GM12891 (cell line): ENCODE measurements around the gene LSG1.

Source experiments
- DNase-seq: peaks from one replicate; pipeline ENCODE4 v3.0.0; 2011; ENCODE audit warnings: low spot score; ENCODE audit not compliant: insufficient read length
- FAIRE-seq: peaks from 2 replicates; lab custom pipeline; 2011; peaks lifted over from hg19 to GRCh38; lab: Jason Lieb, UNC
- PAX5 ChIP-seq: IDR thresholded peaks from 2 replicates; pipeline ENCODE4 v1.6.1; 2011; ENCODE audit warnings: low read length, moderate library complexity, mild to moderate bottlenecking; ENCODE audit not compliant: insufficient read depth, severe bottlenecking
- POLR2A ChIP-seq: IDR thresholded peaks from 2 replicates; pipeline ENCODE4 v1.6.1; 2011; ENCODE audit warnings: low read depth, low read length, control low read depth
- POLR2AphosphoS5 ChIP-seq: IDR thresholded peaks from 2 replicates; pipeline ENCODE4 v1.6.1; 2011; ENCODE audit warnings: low read depth, low read length, control low read depth
- POU2F2 ChIP-seq: IDR thresholded peaks from 2 replicates; pipeline ENCODE4 v1.6.1; 2011; ENCODE audit warnings: low read depth, mild to moderate bottlenecking, control low read depth, low read length, moderate library complexity
- SPI1 ChIP-seq: IDR thresholded peaks from 2 replicates; pipeline ENCODE4 v1.6.1; 2011; ENCODE audit warnings: low read depth, low read length, control low read depth
- TAF1 ChIP-seq: IDR thresholded peaks from 2 replicates; pipeline ENCODE4 v1.6.1; 2011; ENCODE audit warnings: low read depth, low read length, control low read depth

LSG1 gene

GRCh38 chr3:194711286-194711685 is 39.3 kb upstream of the LSG1 start:
- DNase-seq: no peak
- TF ChIP-seq POLR2A: no peak
- FAIRE-seq: no peak

- FAIRE-seq (no peak), DNase-seq (no peak)
- TF ChIP-seq POU2F2 (no peak), SPI1 (no peak)
Observed at GRCh38 chr3:194707147-194707540, 35.2 kb upstream of the LSG1 start.

DNA sequence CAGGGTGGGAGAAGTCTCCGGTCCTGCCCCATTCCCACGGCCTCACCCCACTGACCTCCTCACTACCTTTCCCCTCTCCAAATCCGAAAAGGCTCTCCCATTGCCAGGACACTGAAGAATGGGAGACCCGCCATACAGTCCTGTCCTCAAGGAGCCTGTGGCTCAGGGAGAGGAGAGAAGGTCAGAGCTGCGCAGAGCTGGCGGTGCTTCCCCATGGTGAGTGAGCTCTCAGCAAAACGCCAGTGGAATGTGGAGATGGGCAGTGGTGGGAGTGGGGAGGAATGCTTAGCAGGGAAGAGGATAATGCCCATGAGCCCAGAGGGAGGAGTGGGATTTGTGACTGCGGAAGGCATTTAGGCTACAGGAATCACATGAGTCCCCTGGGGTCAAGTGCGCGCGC is 33.8 kb upstream of the LSG1 start:
- FAIRE-seq (no peak), DNase-seq (no peak)
- no peak for TF ChIP-seq POU2F2
- no peak for TF ChIP-seq POLR2A
- TF ChIP-seq SPI1: no peak
- no peak for TF ChIP-seq TAF1
- no peak for TF ChIP-seq PAX5
- TF ChIP-seq POLR2AphosphoS5: no peak

GRCh38 chr3:194705227-194705626 is 33.2 kb upstream of the LSG1 start:
- no peak for DNase-seq
- FAIRE-seq: no peak
- TF ChIP-seq POLR2AphosphoS5: no peak
- no peak for TF ChIP-seq POU2F2
- no peak for TF ChIP-seq PAX5
- no peak for TF ChIP-seq TAF1
- TF ChIP-seq SPI1: no peak
- TF ChIP-seq POLR2A: no peak

GRCh38 chr3:194702545-194702944 is 30.6 kb upstream of the LSG1 start:
- no peak for TF ChIP-seq PAX5
- no peak for TF ChIP-seq TAF1
- TF ChIP-seq POLR2AphosphoS5: no peak
- TF ChIP-seq POU2F2: no peak
- no peak for TF ChIP-seq POLR2A
- TF ChIP-seq SPI1: no peak
- FAIRE-seq (no peak), DNase-seq (no peak)

DNA sequence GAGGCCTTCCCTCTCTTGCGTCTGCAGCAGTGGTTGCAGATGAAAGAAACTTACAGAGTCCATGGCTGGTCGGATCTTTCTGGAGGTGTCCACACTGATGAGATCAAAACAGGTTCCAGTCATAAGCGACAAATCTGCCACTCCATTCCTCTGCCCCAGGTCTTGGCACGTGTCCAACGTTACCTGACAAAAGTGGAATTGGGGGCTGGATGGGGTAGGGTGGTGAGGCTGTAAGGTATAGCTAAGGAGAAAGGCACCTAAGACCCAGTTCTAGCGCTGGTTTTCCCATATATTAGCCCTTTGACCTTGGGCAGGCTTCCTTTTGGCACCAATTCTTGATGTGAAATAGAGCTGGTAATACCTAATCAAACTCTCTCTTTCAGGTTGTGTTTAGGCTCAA is 24.7 kb upstream of the LSG1 start:
- TF ChIP-seq POLR2A (no peak), POU2F2 (no peak), POLR2AphosphoS5 (no peak), PAX5 (no peak), TAF1 (no peak), SPI1 (no peak)
- DNase-seq (no peak), FAIRE-seq (no peak)

- DNase-seq (peak; percentile 71), FAIRE-seq (peak; percentile 90)
- peak; percentile 24 for TF ChIP-seq SPI1
- peak; percentile 96 for TF ChIP-seq PAX5
- peak; percentile 57; the same call in 1 of the 2 replicates for TF ChIP-seq POU2F2
- 0 out of 2 replicates have a peak, but pooled peaks have one; percentile 31 for TF ChIP-seq POLR2A
- no peak for TF ChIP-seq POLR2AphosphoS5
Observed at GRCh38 chr3:194691481-194692283, 19.7 kb upstream of the LSG1 start.

DNA sequence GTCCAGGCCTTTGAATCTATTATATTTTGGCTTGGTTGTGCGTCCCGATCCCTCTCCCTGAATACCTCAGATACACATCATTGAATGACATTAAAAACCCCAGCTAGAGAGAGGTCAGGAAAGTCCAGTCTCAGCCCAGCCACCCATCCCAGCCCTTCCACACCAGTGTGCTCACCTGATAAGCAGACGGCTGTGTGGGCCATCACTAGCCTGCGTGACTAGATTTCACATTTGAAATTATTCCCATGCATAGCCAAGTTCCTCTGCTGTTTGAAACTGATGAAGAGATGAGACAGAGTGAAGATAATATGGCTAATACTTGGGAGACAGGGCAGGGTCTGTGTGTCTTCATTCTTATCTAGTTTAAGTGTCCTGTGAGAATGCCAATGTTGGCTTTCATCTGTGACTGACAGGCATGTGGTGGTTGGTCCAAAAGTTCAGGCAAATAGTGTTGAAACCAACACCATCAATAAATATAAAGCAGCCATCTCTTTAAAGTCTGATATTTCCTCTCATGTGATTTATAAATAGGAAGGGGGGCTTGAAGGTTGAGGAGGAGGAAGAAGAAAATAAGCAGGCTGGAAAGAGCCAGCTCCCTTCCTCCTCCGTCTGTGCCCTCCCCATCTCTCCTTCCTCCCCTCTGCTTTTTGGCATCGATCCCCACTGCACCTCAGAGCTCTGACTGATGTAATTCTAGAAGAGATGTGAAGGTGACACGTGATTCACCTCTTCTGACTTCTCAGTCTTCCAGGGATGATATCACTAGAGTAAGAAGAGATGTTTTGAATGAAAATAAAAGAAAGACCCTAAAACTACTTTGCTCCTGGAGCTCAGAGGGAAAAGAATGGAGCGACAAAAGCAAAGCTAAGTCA is 18.7 kb upstream of the LSG1 start:
- TF ChIP-seq POLR2AphosphoS5: no peak
- TF ChIP-seq PAX5: no peak
- no peak for TF ChIP-seq POLR2A
- no peak for TF ChIP-seq SPI1
- no peak for TF ChIP-seq TAF1
- TF ChIP-seq POU2F2: no peak
- DNase-seq: no peak
- no peak for FAIRE-seq

DNA sequence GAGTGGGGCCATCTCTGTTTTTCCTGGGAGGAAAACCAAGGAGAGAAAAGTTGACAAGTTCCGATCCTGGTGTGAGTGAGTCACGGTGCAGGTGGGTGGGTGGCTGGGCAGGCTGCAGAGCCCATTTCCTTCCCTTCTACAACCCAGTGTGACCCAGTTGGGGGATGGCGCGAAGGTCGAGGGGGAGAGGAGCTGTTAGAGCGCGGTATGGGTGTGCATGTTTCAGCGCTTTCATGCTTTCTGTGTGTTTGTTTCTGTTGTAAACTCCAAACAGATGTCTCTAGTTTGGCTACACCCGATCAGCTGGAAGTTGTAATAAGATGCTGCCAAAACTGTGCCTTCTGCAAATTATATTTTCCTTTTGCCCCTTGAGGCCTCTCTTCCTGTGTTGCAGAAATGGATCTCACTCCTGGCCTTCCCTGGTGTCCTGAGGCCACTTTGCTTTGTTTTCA is 17.5 kb upstream of the LSG1 start:
- TF ChIP-seq POLR2A (0 out of 2 replicates have a peak, but pooled peaks have one; percentile 26), SPI1 (no peak), POLR2AphosphoS5 (peak; percentile 35; the same call in 1 of the 2 replicates)
- DNase-seq: no peak
- FAIRE-seq: peak; percentile 54

DNA sequence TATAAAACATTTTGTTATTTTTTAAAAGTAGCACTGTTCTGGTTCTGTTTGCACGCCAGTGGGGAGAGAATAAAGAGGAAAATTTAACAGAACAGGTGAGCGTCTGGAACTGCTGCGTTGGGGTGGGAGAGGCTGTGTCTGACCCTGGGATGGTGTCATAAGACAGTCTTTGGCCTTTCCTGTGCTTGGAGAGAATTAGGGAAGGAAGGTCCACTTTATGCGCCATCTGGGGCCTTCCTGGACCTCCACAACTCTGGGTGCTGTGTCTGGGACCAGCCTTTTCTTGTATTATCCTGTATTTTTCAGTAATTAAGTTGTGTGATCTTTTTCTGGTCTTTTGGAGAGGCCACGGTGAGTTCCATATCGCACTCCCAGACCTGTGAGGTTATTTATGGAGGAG is 17.0 kb upstream of the LSG1 start:
- TF ChIP-seq POU2F2 (no peak), TAF1 (no peak), POLR2AphosphoS5 (no peak), POLR2A (no peak), PAX5 (no peak), SPI1 (no peak)
- FAIRE-seq: no peak
- DNase-seq: no peak
